AG04449 (cell line): ENCODE results near the gene TNS1.
"Not testable (repeated sequence)": the region's sequence is repeated elsewhere in the genome, so short reads cannot be mapped to it uniquely, and the experiment has no call there.

Source experiments
- CTCF ChIA-PET: fragments of 350-600 bp; formaldehyde crosslinking; extraction: SDS; loops from one replicate; lab custom pipeline; 2021; ENCODE audit warnings: antibody characterized with exemption; lab: Yijun Ruan, JAX
- POLR2A ChIA-PET: fragments of 400-600, 350-600 bp; formaldehyde crosslinking; extraction: SDS; loops from one replicate; lab custom pipeline; 2020; ENCODE audit warnings: antibody characterized with exemption, inconsistent platforms; lab: Yijun Ruan, JAX
- DNase-seq: peaks from one replicate; pipeline ENCODE4 v3.0.0-alpha.2; 2010; ENCODE audit warnings: low read depth, low spot score
- H3K4me3 ChIP-seq: 2 replicates; pipeline ENCODE4 v1.5.1; 2011; ENCODE audit warnings: low read depth, mild to moderate bottlenecking, control low read depth, low read length
- TF ChIP-seq, protein P1 (sequence below): IDR thresholded peaks from one replicate; pipeline ENCODE4 v1.5.1; 2011; ENCODE audit warnings: mild to moderate bottlenecking, moderate library complexity, low read length, control low read depth, inconsistent platforms; ENCODE audit not compliant: insufficient read depth; ENCODE audit errors: missing control alignments

Gene TNS1

GRCh38 chr2:218034497-218035213 lies 31.9 kb upstream of the TNS1 start:
- H3K4me3 ChIP-seq, DNase-seq, POLR2A ChIA-PET: not testable (repeated sequence)
- TF ChIP-seq, protein P1, sequence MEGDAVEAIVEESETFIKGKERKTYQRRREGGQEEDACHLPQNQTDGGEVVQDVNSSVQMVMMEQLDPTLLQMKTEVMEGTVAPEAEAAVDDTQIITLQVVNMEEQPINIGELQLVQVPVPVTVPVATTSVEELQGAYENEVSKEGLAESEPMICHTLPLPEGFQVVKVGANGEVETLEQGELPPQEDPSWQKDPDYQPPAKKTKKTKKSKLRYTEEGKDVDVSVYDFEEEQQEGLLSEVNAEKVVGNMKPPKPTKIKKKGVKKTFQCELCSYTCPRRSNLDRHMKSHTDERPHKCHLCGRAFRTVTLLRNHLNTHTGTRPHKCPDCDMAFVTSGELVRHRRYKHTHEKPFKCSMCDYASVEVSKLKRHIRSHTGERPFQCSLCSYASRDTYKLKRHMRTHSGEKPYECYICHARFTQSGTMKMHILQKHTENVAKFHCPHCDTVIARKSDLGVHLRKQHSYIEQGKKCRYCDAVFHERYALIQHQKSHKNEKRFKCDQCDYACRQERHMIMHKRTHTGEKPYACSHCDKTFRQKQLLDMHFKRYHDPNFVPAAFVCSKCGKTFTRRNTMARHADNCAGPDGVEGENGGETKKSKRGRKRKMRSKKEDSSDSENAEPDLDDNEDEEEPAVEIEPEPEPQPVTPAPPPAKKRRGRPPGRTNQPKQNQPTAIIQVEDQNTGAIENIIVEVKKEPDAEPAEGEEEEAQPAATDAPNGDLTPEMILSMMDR, result peak; percentile 66
- CTCF ChIA-PET, result interaction anchor here (0.6 to 9.8 kb wide), 23 partner anchors 8 to 1180 kb away, joined by 3 to 101 read pairs (median 5); partner anchors contain the start of gene RUFY4

GRCh38 chr2:218033590-218034496 lies 31.0 kb upstream of the TNS1 start:
- DNase-seq, result no peak
- H3K4me3 ChIP-seq, result no peak overlapping the region
- TF ChIP-seq, protein P1, result no peak
- ChIA-PET POLR2A (no interaction called here), CTCF (interaction anchor here (0.6 to 9.8 kb wide), 31 partner anchors 9 to 1180 kb away, joined by 3 to 101 read pairs (median 5); no protein-coding TSS in a partner anchor)

GRCh38 chr2:218033208-218033589 lies 30.4 kb upstream of the TNS1 start:
- TF ChIP-seq, protein P1, result no peak
- CTCF ChIA-PET, result interaction anchor here (0.7 to 9.8 kb wide), 23 partner anchors 9 to 247 kb away, joined by 3 to 101 read pairs (median 6); no protein-coding TSS in a partner anchor
- H3K4me3 ChIP-seq, result no peak overlapping the region
- no peak for DNase-seq
- POLR2A ChIA-PET, result no interaction called here

GRCh38 chr2:218032336-218033171 lies 29.8 kb upstream of the TNS1 start:
- DNase-seq, result no peak
- POLR2A ChIA-PET, result no interaction called here
- CTCF ChIA-PET, result interaction anchor here (0.9 to 9.8 kb wide), 20 partner anchors 9 to 247 kb away, joined by 3 to 101 read pairs (median 6); no protein-coding TSS in a partner anchor
- no peak overlapping the region for H3K4me3 ChIP-seq
- TF ChIP-seq, protein P1, result no peak

DNA sequence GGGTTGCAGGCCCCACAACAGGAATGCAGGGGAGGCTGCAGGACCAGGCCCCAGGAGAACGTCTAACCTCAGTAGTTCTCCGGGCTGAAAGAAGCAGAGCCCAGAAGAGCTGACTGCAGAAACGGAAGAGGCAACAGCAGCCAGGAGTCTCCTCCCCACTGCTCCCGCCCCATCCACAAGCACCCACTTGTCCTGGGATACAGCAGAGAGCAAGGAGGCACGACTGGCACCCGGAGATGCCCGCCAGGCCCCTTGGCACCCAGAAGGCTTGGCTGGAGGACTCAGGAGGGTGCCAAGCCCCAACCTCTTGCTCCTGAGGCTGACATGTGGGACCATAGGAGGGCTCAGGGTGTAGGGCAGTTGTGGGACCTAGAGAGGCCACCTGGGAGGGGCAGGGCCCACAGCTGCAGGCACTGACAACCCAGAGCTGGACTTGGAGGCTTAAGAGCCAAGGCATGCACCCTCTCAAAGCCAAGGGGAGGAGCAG lies 29.0 kb upstream of the TNS1 start:
- TF ChIP-seq, protein P1, result no peak
- no peak for DNase-seq
- ChIA-PET POLR2A (no interaction called here), CTCF (interaction anchor here (0.9 to 9.8 kb wide), 7 partner anchors 11 to 246 kb away, joined by 3 to 101 read pairs (median 21); no protein-coding TSS in a partner anchor)
- H3K4me3 ChIP-seq, result no peak overlapping the region
